ENCODE measurements around the gene ADAM19. TPM values are rescaled to one million over a fixed set of nuclear protein-coding genes. Genes with fewer than 3 reads are reported as not detected.
"Not testable (repeated sequence)": the region's sequence is repeated elsewhere in the genome, so short reads cannot be mapped to it uniquely, and the experiment has no call there.

ADAM19 gene
- total RNA-seq, 3 donors from 2014 or later: 1.9 to 3.6 (median 3.5) TPM

DNA sequence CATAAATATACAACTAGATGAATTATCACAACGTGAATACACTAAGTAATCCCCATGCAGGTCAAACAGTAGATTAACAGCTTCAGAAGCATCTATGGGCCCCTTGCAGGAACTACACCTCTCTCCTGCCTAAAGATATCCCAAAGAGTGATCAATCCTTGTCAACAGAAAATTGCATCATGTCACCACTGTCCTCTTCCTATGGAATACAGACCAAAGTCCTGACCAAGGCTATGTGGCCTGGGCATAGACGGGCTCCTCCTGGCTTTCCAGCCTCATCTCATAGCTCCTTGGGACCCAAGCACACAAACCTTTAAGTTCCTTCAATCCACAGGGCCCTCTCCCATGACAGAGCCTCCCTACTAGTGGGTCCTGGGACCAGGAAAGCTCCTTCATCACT is 90.2 kb downstream of the ADAM19 start:
- Histone ChIP-seq H3K27ac (no peak overlapping the region), H3K27me3 (no peaks in the 10 kb centered on the region), H3K9me3 (no peaks in the 10 kb centered on the region), H3K4me3 (no peak overlapping the region), H3K4me1 (no peaks in the 10 kb centered on the region), H3K36me3 (no peaks in the 10 kb centered on the region)
- intact Hi-C loops (cut with DNase I; ENCODE audit: low total_unique reads): no loop called here
- DNase-seq (ENCODE audit: low spot score in 2 of 2): no peak
- TF ChIP-seq POLR2AphosphoS5 (IDR thresholded peaks at IDR 0.05) (no peak), CTCF (IDR thresholded peaks at IDR 0.05) (no peak), POLR2A (IDR thresholded peaks at IDR 0.05) (no peak)

DNA sequence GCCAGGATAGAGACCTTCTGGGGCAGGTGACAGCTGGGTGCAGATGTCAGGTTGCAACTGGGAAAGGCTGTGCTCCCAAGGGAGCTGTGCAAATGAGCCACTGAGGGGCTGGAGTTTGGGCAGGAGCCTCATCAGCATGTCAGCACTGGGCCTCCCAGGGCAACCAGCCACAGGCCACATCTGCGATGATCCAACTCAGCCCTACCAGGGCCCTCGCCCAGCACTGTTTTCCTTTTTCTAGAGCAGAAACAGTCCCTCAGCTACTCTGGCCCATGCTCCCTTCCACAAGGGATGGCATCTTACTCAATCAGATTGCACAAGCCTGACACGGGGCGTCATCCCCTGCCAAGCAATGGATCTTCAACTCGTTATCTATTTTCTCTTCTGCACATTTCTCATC is 90.8 kb downstream of the ADAM19 start:
- H3K27me3 ChIP-seq: no peaks in the 10 kb centered on the region
- no peak overlapping the region for H3K4me3 ChIP-seq
- no peaks in the 10 kb centered on the region for H3K9me3 ChIP-seq
- DNase-seq (ENCODE audit: low spot score in 2 of 2): no peak
- no peaks in the 10 kb centered on the region for H3K36me3 ChIP-seq
- H3K27ac ChIP-seq: no peak overlapping the region
- intact Hi-C loops (cut with DNase I; ENCODE audit: low total_unique reads): no loop called here
- no peaks in the 10 kb centered on the region for H3K4me1 ChIP-seq
- TF ChIP-seq POLR2AphosphoS5 (IDR thresholded peaks at IDR 0.05) (no peak), POLR2A (IDR thresholded peaks at IDR 0.05) (no peak), CTCF (IDR thresholded peaks at IDR 0.05) (no peak)

DNA sequence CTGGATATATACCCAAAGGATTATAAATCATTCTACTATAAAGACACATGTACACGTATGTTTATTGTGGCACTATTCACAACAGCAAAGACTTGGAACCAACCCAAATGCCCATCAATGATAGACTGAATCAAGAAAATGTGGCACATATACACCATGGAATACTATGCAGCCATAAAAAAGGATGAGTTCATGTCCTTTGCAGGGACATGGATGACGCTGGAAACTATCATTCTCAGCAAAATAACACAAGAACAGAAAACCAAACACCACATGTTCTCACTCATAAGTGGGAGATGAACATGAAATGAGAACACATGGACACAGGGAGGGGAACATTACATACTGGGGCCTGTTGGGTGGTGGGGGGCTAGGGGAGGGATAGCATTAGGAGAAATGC is 92.9 kb downstream of the ADAM19 start:
- intact Hi-C loops (cut with DNase I; ENCODE audit: low total_unique reads); H3K9me3 ChIP-seq; H3K36me3 ChIP-seq; H3K27me3 ChIP-seq; H3K4me3 ChIP-seq; H3K27ac ChIP-seq; H3K4me1 ChIP-seq; DNase-seq (ENCODE audit: low spot score in 2 of 2): not testable (repeated sequence)

GRCh38 chr5:157481666-157482065 is 93.9 kb downstream of the ADAM19 start:
- no peaks in the 10 kb centered on the region for H3K27me3 ChIP-seq
- no peaks in the 10 kb centered on the region for H3K4me1 ChIP-seq
- no peak overlapping the region for H3K27ac ChIP-seq
- no peak overlapping the region for H3K4me3 ChIP-seq
- H3K36me3 ChIP-seq: no peaks in the 10 kb centered on the region
- no peak for TF ChIP-seq POLR2A (IDR thresholded peaks at IDR 0.05)
- TF ChIP-seq POLR2AphosphoS5 (IDR thresholded peaks at IDR 0.05): no peak
- no peak for TF ChIP-seq CTCF (IDR thresholded peaks at IDR 0.05)
- no peaks in the 10 kb centered on the region for H3K9me3 ChIP-seq
- intact Hi-C loops (cut with DNase I; ENCODE audit: low total_unique reads): no loop called here
- DNase-seq (ENCODE audit: low spot score in 2 of 2): no peak

- Histone ChIP-seq H3K4me3 (no peak overlapping the region), H3K36me3 (no peaks in the 10 kb centered on the region), H3K9me3 (no peaks in the 10 kb centered on the region), H3K4me1 (no peaks in the 10 kb centered on the region), H3K27ac (no peak overlapping the region), H3K27me3 (no peaks in the 10 kb centered on the region)
- no peak for TF ChIP-seq POLR2A (IDR thresholded peaks at IDR 0.05)
- no peak for TF ChIP-seq POLR2AphosphoS5 (IDR thresholded peaks at IDR 0.05)
- TF ChIP-seq CTCF (IDR thresholded peaks at IDR 0.05): no peak
- intact Hi-C loops (cut with DNase I; ENCODE audit: low total_unique reads): no loop called here
- no peak for DNase-seq (ENCODE audit: low spot score in 2 of 2)
These were observed 94.3 kb downstream of the ADAM19 start for GRCh38 chr5:157481265-157481664.

Measured in breast epithelium (tissue), 4 donors.